GOT3 (cell line): ENCODE results near the gene TMPRSS3.

ENCODE experiments used
- DNase-seq: peaks from one replicate; lab custom pipeline; 2025; ENCODE audit warnings: mixed read lengths; lab: John Stamatoyannopoulos, UW

The TMPRSS3 gene

DNA sequence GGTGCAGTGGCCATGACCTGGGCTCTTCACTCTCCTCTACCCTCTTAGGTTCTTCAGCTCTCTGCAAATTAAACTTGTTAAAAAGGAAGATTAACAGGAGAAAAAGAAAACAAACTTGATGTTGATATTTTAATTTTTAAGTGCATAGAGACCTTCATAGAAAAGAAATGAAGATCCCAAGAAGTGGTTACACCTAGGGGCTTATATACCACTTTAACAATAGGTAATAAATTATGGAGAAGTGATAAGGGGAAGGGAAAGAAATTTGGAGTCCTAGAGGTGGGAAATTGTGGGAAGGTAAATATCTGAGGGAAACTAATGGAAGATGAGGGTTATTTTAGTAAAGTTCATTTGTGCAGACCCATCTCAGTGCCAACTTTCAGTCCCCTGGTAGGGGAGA, 64.2 kb downstream of the TMPRSS3 start:
- no peak for DNase-seq

GRCh38 chr21:42330380-42331371, 65.2 kb downstream of the TMPRSS3 start:
- DNase-seq: no peak

- DNase-seq: no peak
Observed at GRCh38 chr21:42324896-42325295, 71.0 kb downstream of the TMPRSS3 start.
